Measurements from ENCODE around the gene SIX3.

SIX3 gene

GRCh38 chr2:44912660-44913059 lies 28.8 kb upstream of the SIX3 start:
- Histone ChIP-seq H3K4me1 (ENCODE audit: low read depth, poor library complexity, severe bottlenecking) (no peaks in the 10 kb centered on the region), H3K36me3 (ENCODE audit: insufficient read depth) (no peaks in the 10 kb centered on the region), H3K27ac (no peak overlapping the region), H3K9ac (no peak overlapping the region), H3K79me2 (ENCODE audit: insufficient read depth, low read depth) (no peaks in the 10 kb centered on the region), H3K4me3 (IDR thresholded peaks at IDR 0.05; ENCODE audit: insufficient read depth, low read depth, low read length) (no peak overlapping the region), H3K4me2 (no peak overlapping the region), H3K27me3 (ENCODE audit: insufficient read depth, low read depth) (no peaks in the 10 kb centered on the region), H4K20me1 (ENCODE audit: insufficient read depth) (no peaks in the 10 kb centered on the region), H2AFZ (ENCODE audit: low read depth) (no peak overlapping the region)
- TF ChIP-seq CTCF (conservative IDR thresholded peaks at IDR 0.05; ENCODE audit: low read depth, low read length) = no peak

GRCh38 chr2:44916291-44916690 lies 25.2 kb upstream of the SIX3 start:
- no peak overlapping the region for H3K9ac ChIP-seq
- H3K4me2 ChIP-seq = no peak overlapping the region
- TF ChIP-seq CTCF (conservative IDR thresholded peaks at IDR 0.05; ENCODE audit: low read depth, low read length) = no peak

GRCh38 chr2:44918095-44918775 lies 23.3 kb upstream of the SIX3 start:
- Histone ChIP-seq H3K9ac (no peak overlapping the region), H3K27ac (no peak overlapping the region), H3K36me3 (ENCODE audit: insufficient read depth) (no peaks in the 10 kb centered on the region), H3K4me3 (IDR thresholded peaks at IDR 0.05; ENCODE audit: insufficient read depth, low read depth, low read length) (no peak overlapping the region), H3K27me3 (ENCODE audit: insufficient read depth, low read depth) (no peaks in the 10 kb centered on the region), H3K4me2 (no peak overlapping the region), H4K20me1 (ENCODE audit: insufficient read depth) (no peaks in the 10 kb centered on the region), H3K4me1 (ENCODE audit: low read depth, poor library complexity, severe bottlenecking) (no peaks in the 10 kb centered on the region), H3K79me2 (ENCODE audit: insufficient read depth, low read depth) (no peaks in the 10 kb centered on the region), H2AFZ (ENCODE audit: low read depth) (no peak overlapping the region)
- TF ChIP-seq CTCF (conservative IDR thresholded peaks at IDR 0.05; ENCODE audit: low read depth, low read length) = no peak

More at GRCh38 chr2:44916291-44916690, 25.2 kb upstream of the SIX3 start:
- no peaks in the 10 kb centered on the region for H4K20me1 ChIP-seq (ENCODE audit: insufficient read depth)
- H3K4me3 ChIP-seq (IDR thresholded peaks at IDR 0.05; ENCODE audit: insufficient read depth, low read depth, low read length) = no peak overlapping the region
- H3K27me3 ChIP-seq (ENCODE audit: insufficient read depth, low read depth) = no peaks in the 10 kb centered on the region
- no peaks in the 10 kb centered on the region for H3K36me3 ChIP-seq (ENCODE audit: insufficient read depth)
- H3K79me2 ChIP-seq (ENCODE audit: insufficient read depth, low read depth) = no peaks in the 10 kb centered on the region
- no peaks in the 10 kb centered on the region for H3K4me1 ChIP-seq (ENCODE audit: low read depth, poor library complexity, severe bottlenecking)
- H2AFZ ChIP-seq (ENCODE audit: low read depth) = no peak overlapping the region
- H3K27ac ChIP-seq = no peak overlapping the region

- Histone ChIP-seq H3K4me1 (ENCODE audit: low read depth, poor library complexity, severe bottlenecking) (no peaks in the 10 kb centered on the region), H3K79me2 (ENCODE audit: insufficient read depth, low read depth) (no peaks in the 10 kb centered on the region), H3K27ac (no peak overlapping the region), H4K20me1 (ENCODE audit: insufficient read depth) (no peaks in the 10 kb centered on the region), H2AFZ (ENCODE audit: low read depth) (no peak overlapping the region), H3K27me3 (ENCODE audit: insufficient read depth, low read depth) (no peaks in the 10 kb centered on the region), H3K4me2 (no peak overlapping the region), H3K9ac (no peak overlapping the region), H3K36me3 (ENCODE audit: insufficient read depth) (no peaks in the 10 kb centered on the region), H3K4me3 (IDR thresholded peaks at IDR 0.05; ENCODE audit: insufficient read depth, low read depth, low read length) (no peak overlapping the region)
- no peak; the same call in 1 of the 2 replicates for TF ChIP-seq CTCF (conservative IDR thresholded peaks at IDR 0.05; ENCODE audit: low read depth, low read length)
Observed at GRCh38 chr2:44920751-44921150, 20.8 kb upstream of the SIX3 start.

All from KMS-11 (cell line).